GM12878 (cell line): ENCODE measurements around the gene LSR. TPM values are rescaled to one million over a fixed set of nuclear protein-coding genes. Genes with fewer than 3 reads are reported as not detected.

Experiments
- ATAC-seq: fragments of 200-7000 bp; cut with Tn5 transposase; 3 replicates; pipeline ENCODE4 v1.9.1; 2020; ENCODE audit warnings: mild to moderate bottlenecking, moderate library complexity
- BruUV-seq: library from RNA; stranded (reverse); fragments of 400-500 nt; replicated peaks from 2 replicates; lab custom pipeline; 2021; lab: Mats Ljungman, UMichigan
- CTCF ChIA-PET: fragments of 300-600 bp; sonication (Branson Sonifier 250); formaldehyde crosslinking; extraction: SDS; loops from one replicate; lab custom pipeline; 2021; ENCODE audit warnings: inconsistent platforms; lab: Yijun Ruan, JAX
- POLR2A ChIA-PET: fragments of 350-600 bp; formaldehyde crosslinking; extraction: SDS; loops from one replicate; lab custom pipeline; 2021; ENCODE audit warnings: inconsistent platforms; lab: Charles Lee
- RAD21 ChIA-PET: fragments of 300-600 bp; sonication (Branson Sonifier 250); formaldehyde crosslinking; loops from one replicate; lab custom pipeline; 2023; ENCODE audit warnings: antibody characterized with exemption; ENCODE audit not compliant: unreplicated experiment; lab: Charles Lee
- SMC1A ChIA-PET: fragments of 300-600 bp; sonication (Branson Sonifier 250); formaldehyde crosslinking; loops from one replicate; lab custom pipeline; 2023; ENCODE audit not compliant: unreplicated experiment, uncharacterized antibody; lab: Charles Lee
- DNase-seq: peaks from one replicate; pipeline ENCODE4 v3.0.0-alpha.2; 2011; ENCODE audit warnings: low read depth, low spot score
- FAIRE-seq: peaks from 3 replicates; lab custom pipeline; 2011; peaks lifted over from hg19 to GRCh38; lab: Jason Lieb, UNC
- H2AFZ ChIP-seq: 2 replicates; pipeline ENCODE4 v1.6.0; 2011; ENCODE audit warnings: low read depth, low read length, control low read depth; ENCODE audit not compliant: control insufficient read depth
- H3K27ac ChIP-seq: 2 replicates; pipeline ENCODE4 v1.5.1; 2011; ENCODE audit warnings: control low read depth; ENCODE audit not compliant: control insufficient read depth, insufficient read depth
- H3K27me3 ChIP-seq, 2 experiments: replicated peaks in 1 of 2; 2 replicates each; pipeline versions ENCODE4 v1.6.0 to v1.6.1; 2011; ENCODE audit warnings: low read length in 1 of 2; ENCODE audit not compliant: control insufficient read depth in 2 of 2, insufficient read depth in 2 of 2
- H3K36me3 ChIP-seq, 2 experiments: 2 replicates each; pipeline ENCODE4 v1.5.1; 2011; ENCODE audit warnings: low read length in 1 of 2; ENCODE audit not compliant: control insufficient read depth in 2 of 2, insufficient read depth in 2 of 2
- H3K4me1 ChIP-seq: 2 replicates; pipeline ENCODE4 v1.6.1; 2011; ENCODE audit warnings: mild to moderate bottlenecking, low read length, moderate library complexity, mixed read lengths; ENCODE audit not compliant: control insufficient read depth, insufficient read depth
- H3K4me2 ChIP-seq: 2 replicates; pipeline ENCODE4 v1.6.0; 2011; ENCODE audit warnings: control low read depth; ENCODE audit not compliant: control insufficient read depth, insufficient read depth
- H3K4me3 ChIP-seq: fragments of 200-600 bp; sonication (generic); 2 replicates; pipeline ENCODE4 v1.5.1; 2016
- H3K79me2 ChIP-seq: 2 replicates; pipeline ENCODE4 v1.6.0; 2011; ENCODE audit warnings: low read length; ENCODE audit not compliant: control insufficient read depth, insufficient read depth
- H3K9ac ChIP-seq: 2 replicates; pipeline ENCODE4 v1.8.0; 2011; ENCODE audit warnings: low read length, control low read depth, mixed read lengths; ENCODE audit not compliant: control insufficient read depth, insufficient read depth
- H3K9me3 ChIP-seq: replicated peaks from 3 replicates; pipeline ENCODE4 v1.5.1; 2011; ENCODE audit warnings: mild to moderate bottlenecking, low read length; ENCODE audit not compliant: control insufficient read depth, insufficient read depth
- H4K20me1 ChIP-seq: 2 replicates; pipeline ENCODE4 v1.6.0; 2011; ENCODE audit not compliant: control insufficient read depth, insufficient read depth
- BCL3 ChIP-seq: IDR thresholded peaks from 2 replicates; pipeline ENCODE4 v1.6.1; 2011; ENCODE audit warnings: borderline replicate concordance, low read depth, mild to moderate bottlenecking, moderate library complexity, low read length; ENCODE audit not compliant: insufficient read depth, poor library complexity, severe bottlenecking
- BMI1 ChIP-seq: fragments of 450-650 bp; IDR thresholded peaks from 2 replicates; pipeline ENCODE4 v1.6.1; 2016; ENCODE audit warnings: mild to moderate bottlenecking, moderate library complexity, borderline replicate concordance
- CBX3 ChIP-seq: fragments of 200-600 bp; sonication (generic); IDR thresholded peaks from 2 replicates; pipeline ENCODE4 v1.6.1; 2016; ENCODE audit warnings: low read depth, borderline replicate concordance
- HDAC2 ChIP-seq: fragments of 200-600 bp; sonication (generic); IDR thresholded peaks from 2 replicates; pipeline ENCODE4 v1.6.1; 2017
- IRF5 ChIP-seq: fragments of 450-650 bp; IDR thresholded peaks from 2 replicates; pipeline ENCODE4 v1.6.1; 2017; ENCODE audit warnings: borderline replicate concordance
- RCOR1 ChIP-seq: conservative IDR thresholded peaks from 2 replicates; pipeline ENCODE4 v1.6.1; 2012; ENCODE audit warnings: low read depth, low read length, improper control_type of control experiment
- REST ChIP-seq: IDR thresholded peaks from 2 replicates; pipeline ENCODE4 v1.6.1; 2012; ENCODE audit warnings: mild to moderate bottlenecking, low read depth, low read length
- ZNF384 ChIP-seq: IDR thresholded peaks from 2 replicates; pipeline ENCODE4 v1.6.1; 2012; ENCODE audit warnings: low read depth, mild to moderate bottlenecking, low read length, improper control_type of control experiment, borderline replicate concordance
- WGBS: methylation state at CpG from one replicate; pipeline ENCODE4 v1.1.6; 2016; ENCODE audit warnings: low lambda C conversion rate; ENCODE audit not compliant: insufficient replicate concordance, insufficient coverage; ENCODE audit errors: missing lambda C conversion rate; 5-methylcytosine and 5-hydroxymethylcytosine counted together
- in situ Hi-C: fragments of 300-500 bp; cut with MboI; formaldehyde crosslinking; loops from 9 replicates; pipeline ENCODE4 v1.14.3; 2018; ENCODE audit warnings: mixed read lengths
- intact Hi-C: fragments of 100-400 bp; cut with micrococcal nuclease; formaldehyde crosslinking; loops from one replicate; pipeline ENCODE4 v1.14.2; 2022; ENCODE audit not compliant: unreplicated experiment
- polyA plus RNA-seq, 11 experiments: library from polyadenylated mRNA; depleted of rRNA in 4 of 11; unstranded in 6 of 11; stranded (reverse) in 5 of 11; fragments of >200 nt; fragmentation: Nextera tagmentation in 4 of 11; fragmentation: Illumina TruSeq in 1 of 11; extraction: Ambion mirVana in 4 of 11; extraction: Trizol in 1 of 11; gene quantifications; 1 replicate in 1 of 11; 2 replicates in 10 of 11; pipeline versions ENCODE4 v1.2.1 to v1.2.3, GENCODE V29; 2011 to 2016; ENCODE audit warnings: inconsistent platforms in 2 of 11, missing spikeins in 2 of 11, low read depth in 1 of 11
- total RNA-seq, 4 experiments: library from RNA; depleted of rRNA in 3 of 4; stranded (reverse); fragments of >200 nt in 3 of 4; fragmentation: Illumina TruSeq in 1 of 4; extraction: Trizol in 1 of 4; gene quantifications; 2 replicates each; pipeline versions ENCODE4 v1.2.1 to v1.2.3, GENCODE V29; 2013 to 2021

The LSR gene
- total and polyA plus RNA-seq, 10 of the 15 experiments (the other 5 are each of a cell fraction or from before 2014, with no cell fraction given): 0.26 to 53.9 (median 26.3) TPM

GRCh38 chr19:35310331-35310730 lies 61.5 kb downstream of the LSR start (continued):
- TF ChIP-seq IRF5 (no peak), CBX3 (no peak), REST (no peak)

- H3K9me3 ChIP-seq: no peaks in the 10 kb centered on the region
- no peaks in the 10 kb centered on the region for H3K4me1 ChIP-seq
- ATAC-seq (no peak), DNase-seq (no peak), FAIRE-seq (no peak)
- ChIA-PET CTCF (interaction anchor here (0.6 to 0.9 kb wide), 2 partner anchors 22 to 146 kb away, joined by 3 to 6 read pairs; no protein-coding TSS in a partner anchor), POLR2A (interaction anchor here (0.7 kb wide), 1 partner anchor 28 kb away, joined by 3 read pairs; no protein-coding TSS in a partner anchor), RAD21 (interaction anchor here (1.0 kb wide), 1 partner anchor 42 kb away, joined by 4 read pairs; no protein-coding TSS in a partner anchor), SMC1A (interaction anchor here (0.7 to 1.2 kb wide), 3 partner anchors 9 to 107 kb away, joined by 3 to 7 read pairs (median 4); no protein-coding TSS in a partner anchor)
- BruUV-seq: no TSS peak
- H3K36me3 ChIP-seq: no peaks in the 10 kb centered on the region; a peak in 1 of 4 replicates
- 77% methylated on average over 10 of the region's 10 CpGs for WGBS
- H2AFZ ChIP-seq: no peak overlapping the region
- TF ChIP-seq BCL3: no peak
- TF ChIP-seq ZNF384: no peak
- TF ChIP-seq HDAC2: no peak
- no peak for TF ChIP-seq BMI1
- TF ChIP-seq RCOR1: no peak
- intact Hi-C loops: no loop called here
- H3K9ac ChIP-seq: no peak overlapping the region
- H4K20me1 ChIP-seq: no peaks in the 10 kb centered on the region
- H3K4me3 ChIP-seq: no peak overlapping the region
- in situ Hi-C loops: no loop called here
- no peak overlapping the region for H3K4me2 ChIP-seq
- H3K27ac ChIP-seq: no peak overlapping the region
- no peaks in the 10 kb centered on the region for H3K27me3 ChIP-seq
- no peaks in the 10 kb centered on the region for H3K79me2 ChIP-seq
These were observed 62.1 kb downstream of the LSR start for GRCh38 chr19:35310811-35311465.
